ENCODE data around the gene INTS7. TPM values are rescaled to one million over a fixed set of nuclear protein-coding genes. Genes with fewer than 3 reads are reported as not detected.

Gene INTS7
- total and polyA plus RNA-seq, 8 donors: 3.1 to 10.1 (median 4.7) TPM

DNA sequence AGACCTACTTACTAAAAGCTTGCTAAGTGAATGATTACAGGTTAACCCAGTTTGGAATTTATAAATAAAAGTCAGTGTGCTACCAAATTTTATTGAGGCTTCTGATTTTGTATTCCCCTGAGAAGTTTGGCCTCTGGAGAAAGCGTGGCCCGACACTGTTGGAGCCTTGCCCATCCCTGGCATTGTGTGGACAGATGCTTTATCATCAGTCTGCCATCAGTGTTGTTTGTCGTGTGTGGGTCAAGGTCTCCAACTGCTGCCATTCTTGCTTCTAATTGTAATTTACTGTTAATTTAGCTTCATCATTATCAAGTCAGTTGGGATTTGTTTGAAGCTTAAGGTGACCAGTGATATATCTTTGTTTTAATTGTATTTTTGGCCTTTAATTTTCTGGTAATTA, 142.8 kb downstream of the INTS7 start:
- TF ChIP-seq, protein P1, sequence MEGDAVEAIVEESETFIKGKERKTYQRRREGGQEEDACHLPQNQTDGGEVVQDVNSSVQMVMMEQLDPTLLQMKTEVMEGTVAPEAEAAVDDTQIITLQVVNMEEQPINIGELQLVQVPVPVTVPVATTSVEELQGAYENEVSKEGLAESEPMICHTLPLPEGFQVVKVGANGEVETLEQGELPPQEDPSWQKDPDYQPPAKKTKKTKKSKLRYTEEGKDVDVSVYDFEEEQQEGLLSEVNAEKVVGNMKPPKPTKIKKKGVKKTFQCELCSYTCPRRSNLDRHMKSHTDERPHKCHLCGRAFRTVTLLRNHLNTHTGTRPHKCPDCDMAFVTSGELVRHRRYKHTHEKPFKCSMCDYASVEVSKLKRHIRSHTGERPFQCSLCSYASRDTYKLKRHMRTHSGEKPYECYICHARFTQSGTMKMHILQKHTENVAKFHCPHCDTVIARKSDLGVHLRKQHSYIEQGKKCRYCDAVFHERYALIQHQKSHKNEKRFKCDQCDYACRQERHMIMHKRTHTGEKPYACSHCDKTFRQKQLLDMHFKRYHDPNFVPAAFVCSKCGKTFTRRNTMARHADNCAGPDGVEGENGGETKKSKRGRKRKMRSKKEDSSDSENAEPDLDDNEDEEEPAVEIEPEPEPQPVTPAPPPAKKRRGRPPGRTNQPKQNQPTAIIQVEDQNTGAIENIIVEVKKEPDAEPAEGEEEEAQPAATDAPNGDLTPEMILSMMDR (IDR thresholded peaks at IDR 0.05): no peak
- peak in 1 of 6 donors; percentile 21 for DNase-seq
- Histone ChIP-seq H3K4me1 (peaks cover 0 to 10% (median 0%) of the 10 kb centered on the region in 3 donors), H3K27ac (peak overlapping the region in 2 of 4 donors; percentile 11 to 47), H3K36me3 (no peaks in the 10 kb centered on the region), H3K9me3 (no peaks in the 10 kb centered on the region), H3K27me3 (no peaks in the 10 kb centered on the region), H3K4me3 (no peak overlapping the region)
- no peak for ATAC-seq
- no peak for FAIRE-seq
- intact Hi-C loops (cut with DNase I): no loop called here
- WGBS, 2 donors: 14 to 16% methylated on average over 3 of the region's 3 CpGs

DNA sequence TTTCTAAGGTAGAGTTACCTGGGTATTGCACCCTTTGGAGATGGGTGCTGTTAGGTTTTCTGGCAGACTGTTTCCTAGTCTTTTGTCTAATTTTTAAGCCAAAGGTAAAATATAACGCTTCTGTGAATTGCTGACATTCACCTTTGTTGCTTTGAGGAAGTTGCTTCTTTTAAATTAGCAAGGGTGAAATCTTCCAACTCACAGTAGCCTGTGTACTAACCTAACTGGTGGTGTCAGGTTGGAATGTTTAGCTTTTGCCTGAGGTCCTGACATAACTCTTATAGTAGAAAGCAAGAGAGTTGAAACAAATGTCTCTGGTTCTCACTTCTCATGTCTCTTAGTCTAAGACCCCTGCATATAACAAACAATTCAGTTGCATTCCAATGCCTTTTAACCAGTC, 143.6 kb downstream of the INTS7 start:
- WGBS, 2 donors: 53 to 59% methylated on average over 1 of the region's 1 CpG
- Histone ChIP-seq H3K36me3 (no peaks in the 10 kb centered on the region), H3K4me1 (peaks cover 0 to 10% (median 0%) of the 10 kb centered on the region in 3 donors), H3K27ac (peak overlapping the region in 2 of 4 donors; percentile 47 to 54), H3K9me3 (no peaks in the 10 kb centered on the region), H3K4me3 (no peak overlapping the region), H3K27me3 (no peaks in the 10 kb centered on the region)
- DNase-seq (no peak), FAIRE-seq (no peak), ATAC-seq (peak in 2 of 4 donors; percentile 22 to 41)
- TF ChIP-seq, protein P1 (IDR thresholded peaks at IDR 0.05): no peak
- intact Hi-C loops (cut with DNase I): no loop called here

Small RNA genes within 50 kb of the gene (microRNA-seq; reads per million reads assigned to microRNA genes)
- gene MIR3122: 0 reads per million in 2 donors

Other genes with a start within 250 kb of the INTS7 start
- 10 to 100 TPM; 20.7 to 49.7 (median 25.7) TPM for gene LPGAT1, start 204.8 kb downstream of the INTS7 start, total RNA-seq
- gene LPGAT1, start 204.8 kb downstream of the INTS7 start, polyA plus RNA-seq: 10 to 100 TPM in 1 of 2 donors, 1 to 10 TPM in 1; 8.2 to 12.6 TPM
- 1 to 10 TPM in 1 of 6 donors, under 1 TPM in 5; 0.05 to 1.1 (median 0.49) TPM for gene DTL, start 191 bp upstream of the INTS7 start, total RNA-seq
- gene DTL, start 191 bp upstream of the INTS7 start, polyA plus RNA-seq: under 1 TPM; 0.19 to 0.87 TPM
- 10 to 100 TPM; 19.6 to 30.5 (median 22.2) TPM for gene PPP2R5A, start 249.9 kb upstream of the INTS7 start, total RNA-seq
- gene PPP2R5A, start 249.9 kb upstream of the INTS7 start, polyA plus RNA-seq: 10 to 100 TPM; 14.4 to 19.3 TPM

All from pancreas (tissue), 10 donors.